Keratinocyte (primary cell): ENCODE data around the gene CNTNAP5. TPM values are rescaled to one million over a fixed set of nuclear protein-coding genes. Genes with fewer than 3 reads are reported as not detected.

Experiments used
- DNase-seq: peaks from one replicate; pipeline ENCODE4 v3.0.0-alpha.2; 2011; ENCODE audit warnings: low read depth, missing footprints, low spot score
- FAIRE-seq: peaks from 2 replicates; lab custom pipeline; 2011; peaks lifted over from hg19 to GRCh38; lab: Jason Lieb, UNC
- H2AFZ ChIP-seq: 2 replicates; pipeline ENCODE4 v1.6.0; 2012; ENCODE audit warnings: low read length, control low read depth, inconsistent platforms; ENCODE audit not compliant: control insufficient read depth
- H3K27ac ChIP-seq: 2 replicates; pipeline ENCODE4 v1.5.1; 2011; ENCODE audit warnings: low read length; ENCODE audit not compliant: control insufficient read depth, insufficient read depth
- H3K27me3 ChIP-seq: 3 replicates; pipeline ENCODE4 v1.6.0; 2011; ENCODE audit warnings: low read length; ENCODE audit not compliant: control insufficient read depth, insufficient read depth; ENCODE audit errors: extremely low read depth
- H3K36me3 ChIP-seq, 2 experiments: 2 replicates in 1 of 2; 3 replicates in 1 of 2; pipeline ENCODE4 v1.5.1; 2011; ENCODE audit warnings: low read length in 2 of 2, mild to moderate bottlenecking in 1 of 2; ENCODE audit not compliant: control insufficient read depth in 2 of 2, insufficient read depth in 2 of 2; ENCODE audit errors: extremely low read depth in 1 of 2
- H3K4me1 ChIP-seq: 3 replicates; pipeline ENCODE4 v1.5.1; 2011; ENCODE audit warnings: low read length; ENCODE audit not compliant: control insufficient read depth, insufficient read depth; ENCODE audit errors: extremely low read depth
- H3K4me2 ChIP-seq: 3 replicates; pipeline ENCODE4 v1.6.0; 2011; ENCODE audit warnings: low read depth, low read length; ENCODE audit not compliant: control insufficient read depth, insufficient read depth; ENCODE audit errors: extremely low read depth
- H3K4me3 ChIP-seq, 3 experiments: fragments of 200-600 bp in 1 of 3; sonication (generic) in 1 of 3; 2 replicates in 2 of 3; 3 replicates in 1 of 3; pipeline ENCODE4 v1.5.1; 2011 to 2016; ENCODE audit warnings: low read length in 3 of 3, mild to moderate bottlenecking in 3 of 3, control low read depth in 2 of 3, inconsistent platforms in 1 of 3, low read depth in 1 of 3, mixed read lengths in 1 of 3, mixed run types in 1 of 3, moderate library complexity in 1 of 3; ENCODE audit not compliant: control insufficient read depth in 2 of 3, insufficient read depth in 2 of 3; ENCODE audit errors: extremely low read depth in 1 of 3
- H3K79me2 ChIP-seq: 2 replicates; pipeline ENCODE4 v1.6.0; 2012; ENCODE audit warnings: low read length; ENCODE audit not compliant: control insufficient read depth, insufficient read depth
- H3K9ac ChIP-seq: 3 replicates; pipeline ENCODE4 v1.6.0; 2011; ENCODE audit warnings: low read length; ENCODE audit not compliant: control insufficient read depth, insufficient read depth; ENCODE audit errors: extremely low read depth
- H3K9me1 ChIP-seq: 3 replicates; pipeline ENCODE4 v1.6.0; 2011; ENCODE audit warnings: low read length; ENCODE audit not compliant: control insufficient read depth, insufficient read depth; ENCODE audit errors: extremely low read depth
- H3K9me3 ChIP-seq: 2 replicates; pipeline ENCODE4 v1.5.1; 2012; ENCODE audit warnings: low read depth, low read length; ENCODE audit not compliant: control insufficient read depth
- H4K20me1 ChIP-seq: 3 replicates; pipeline ENCODE4 v1.6.0; 2011; ENCODE audit warnings: low read length; ENCODE audit not compliant: control insufficient read depth, insufficient read depth; ENCODE audit errors: extremely low read depth
- CTCF ChIP-seq, 3 experiments: IDR thresholded peaks in 1 of 3; conservative IDR thresholded peaks in 1 of 3; optimal IDR thresholded peaks in 1 of 3; 2 replicates in 2 of 3; 3 replicates in 1 of 3; pipeline versions ENCODE3 to v1.5.1; 2011; ENCODE audit warnings: low read length in 3 of 3, mild to moderate bottlenecking in 3 of 3, moderate library complexity in 2 of 3, control low read depth in 1 of 3, inconsistent platforms in 1 of 3; ENCODE audit not compliant: insufficient read depth in 2 of 3; ENCODE audit errors: extremely low read depth in 1 of 3
- EZH2 ChIP-seq: IDR thresholded peaks from one replicate; pipeline ENCODE4 v1.6.1; 2012; ENCODE audit warnings: inconsistent platforms, mild to moderate bottlenecking, low read length, moderate library complexity
- dilution Hi-C: fragments of 300-500 bp; cut with MboI; formaldehyde crosslinking; loops from one replicate; pipeline ENCODE4 v1.7.0; 2020; ENCODE audit warnings: low sequenced_read_pairs; ENCODE audit not compliant: extremely low pct_ligation_motif_present
- polyA plus RNA-seq, 5 experiments: library from polyadenylated mRNA; depleted of rRNA in 3 of 5; stranded (reverse) in 3 of 5; stranded (forward) in 1 of 5; unstranded in 1 of 5; fragments of >200 nt; gene quantifications; 1 replicate in 1 of 5; 2 replicates in 3 of 5; 3 replicates in 1 of 5; pipeline versions ENCODE4 v1.2.1 to v1.2.3, GENCODE V29; 2011 to 2012; ENCODE audit warnings: missing spikeins in 2 of 5, low read depth in 1 of 5, low replicate concordance in 1 of 5

CNTNAP5 gene
- polyA plus RNA-seq, 1 donor (not counting 4 experiments of a cell fraction or from before 2014, with no cell fraction given), result not detected

- H3K9ac ChIP-seq, result no peak overlapping the region
- no peaks in the 10 kb centered on the region for H3K4me1 ChIP-seq
- no peaks in the 10 kb centered on the region for H3K27me3 ChIP-seq
- peaks cover 6% of the 10 kb centered on the region for H3K9me3 ChIP-seq
- H4K20me1 ChIP-seq, result no peaks in the 10 kb centered on the region
- H2AFZ ChIP-seq, result no peak overlapping the region
- no peaks in the 10 kb centered on the region for H3K9me1 ChIP-seq
- H3K4me2 ChIP-seq, result no peak overlapping the region
- TF ChIP-seq EZH2 (no peak), CTCF (optimal IDR thresholded peaks at IDR 0.05 in 1 of 3, IDR thresholded peaks at IDR 0.05 in 1 of 3, conservative IDR thresholded peaks at IDR 0.05 in 1 of 3; ENCODE audit: extremely low read depth in 1 of 3, insufficient read depth in 2 of 3, low read length in 3 of 3) (no peak)
- DNase-seq, result no peak
- H3K36me3 ChIP-seq, result no peaks in the 10 kb centered on the region
- H3K27ac ChIP-seq, result no peak overlapping the region
- dilution Hi-C loops, result no loop called here
- H3K79me2 ChIP-seq, result no peaks in the 10 kb centered on the region
- no peak overlapping the region for H3K4me3 ChIP-seq
- no peak for FAIRE-seq
Observed at GRCh38 chr2:124774781-124775180, 749.7 kb downstream of the CNTNAP5 start.

- dilution Hi-C loops, result no loop called here
- no peak for DNase-seq
- no peaks in the 10 kb centered on the region for H4K20me1 ChIP-seq
- no peaks in the 10 kb centered on the region for H3K36me3 ChIP-seq
- FAIRE-seq, result no peak
- TF ChIP-seq CTCF (optimal IDR thresholded peaks at IDR 0.05 in 1 of 3, IDR thresholded peaks at IDR 0.05 in 1 of 3, conservative IDR thresholded peaks at IDR 0.05 in 1 of 3; ENCODE audit: extremely low read depth in 1 of 3, insufficient read depth in 2 of 3, low read length in 3 of 3) (no peak), EZH2 (no peak)
- H3K27me3 ChIP-seq, result no peaks in the 10 kb centered on the region
- no peak overlapping the region for H3K4me2 ChIP-seq
- H3K9ac ChIP-seq, result no peak overlapping the region
- H3K79me2 ChIP-seq, result no peaks in the 10 kb centered on the region
- H3K4me3 ChIP-seq, result no peak overlapping the region
- H3K9me3 ChIP-seq, result peaks cover 6% of the 10 kb centered on the region
- H3K9me1 ChIP-seq, result no peaks in the 10 kb centered on the region
- H3K27ac ChIP-seq, result no peak overlapping the region
- no peaks in the 10 kb centered on the region for H3K4me1 ChIP-seq
- H2AFZ ChIP-seq, result no peak overlapping the region
Observed at GRCh38 chr2:124776332-124776731, 751.2 kb downstream of the CNTNAP5 start.
